ENCODE data around the gene FGF14.

DNA sequence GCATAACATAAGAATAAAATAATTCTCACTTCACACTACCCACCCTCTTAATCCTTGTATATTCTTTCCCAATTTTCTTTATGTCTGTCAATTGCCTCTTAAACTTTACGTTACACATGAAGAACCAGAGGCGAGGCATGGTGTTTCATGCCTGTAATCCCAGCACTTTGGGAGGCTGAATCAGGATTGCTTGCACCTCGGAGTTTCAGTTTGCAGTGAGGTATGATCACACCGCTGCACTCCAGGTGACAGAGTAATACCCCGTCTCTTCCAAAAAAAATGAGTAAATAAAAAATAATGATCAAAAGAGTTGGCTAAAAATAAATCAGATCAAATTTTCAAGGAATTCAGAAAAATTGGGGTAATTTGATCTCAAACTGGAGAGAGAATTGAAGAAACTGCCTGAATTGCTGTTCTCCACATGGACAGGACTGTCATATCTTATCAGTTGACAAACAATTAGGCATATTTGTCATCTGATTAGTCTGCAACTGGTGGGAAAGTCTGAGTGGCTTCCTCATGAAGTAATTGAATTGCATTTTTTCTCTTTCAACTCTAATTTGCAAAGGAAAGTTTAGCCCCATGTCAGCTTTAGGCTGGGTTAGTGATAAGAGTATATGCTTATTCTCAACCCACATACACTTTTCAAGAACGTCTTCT lies 646.5 kb downstream of the FGF14 start:
- TF ChIP-seq CTCF (IDR thresholded peaks at IDR 0.05) (no peak), POLR2A (IDR thresholded peaks at IDR 0.05) (no peak)
